Tibial nerve (tissue), 4 donors: ENCODE measurements around the gene KCNAB3. TPM values are rescaled to one million over a fixed set of nuclear protein-coding genes. Genes with fewer than 3 reads are reported as not detected.

Source experiments
- DNase-seq, 2 donors: peaks; one replicate each; pipeline ENCODE4 v3.0.0-alpha.2; 2019; ENCODE audit warnings: low spot score in 2 of 2
- H3K27ac ChIP-seq, 4 donors: fragments of 200-600 bp; sonication (generic) in 3 of 4; one replicate each; pipeline ENCODE4 v1.5.1; 2017 to 2019; ENCODE audit warnings: mild to moderate bottlenecking in 1 of 4
- H3K27me3 ChIP-seq, 2 donors: fragments of 200-600 bp; sonication (generic) in 1 of 2; one replicate each; pipeline versions ENCODE4 v1.5.1 to v1.6.0; 2017 to 2019
- H3K36me3 ChIP-seq, 3 donors: fragments of 200-600 bp; sonication (generic); one replicate each; pipeline ENCODE4 v1.5.1; 2018 to 2019
- H3K4me1 ChIP-seq, 4 donors: fragments of 200-600 bp; sonication (generic) in 3 of 4; one replicate each; pipeline ENCODE4 v1.5.1; 2017 to 2019
- H3K4me3 ChIP-seq, 4 donors: fragments of 200-600 bp; sonication (generic) in 3 of 4; one replicate each; pipeline ENCODE4 v1.5.1; 2017 to 2019; ENCODE audit warnings: mild to moderate bottlenecking in 1 of 4, moderate library complexity in 1 of 4
- H3K9me3 ChIP-seq, 4 donors: fragments of 200-600 bp; sonication (generic) in 3 of 4; one replicate each; pipeline ENCODE4 v1.5.1; 2017 to 2019
- EP300 ChIP-seq, 2 donors: sonication (generic); formaldehyde crosslinking; IDR thresholded peaks; one replicate each; pipeline ENCODE4 v1.6.1; 2017; ENCODE audit warnings: antibody characterized with exemption in 2 of 2, mild to moderate bottlenecking in 1 of 2
- POLR2A ChIP-seq, 2 donors: fragments of 450-650 bp; IDR thresholded peaks; one replicate each; pipeline ENCODE4 v1.6.1; 2017; ENCODE audit warnings: antibody characterized with exemption in 2 of 2, mild to moderate bottlenecking in 2 of 2, moderate library complexity in 2 of 2
- WGBS, 2 donors: methylation state at CpG; one replicate each; pipeline ENCODE4 v1.1.5; 2018; 5-methylcytosine and 5-hydroxymethylcytosine counted together
- total RNA-seq, 4 donors: library from RNA; depleted of rRNA; stranded (reverse); fragments of >200 nt; gene quantifications; one replicate each; pipeline ENCODE4 v1.1.0, GENCODE V29; 2016
- TF ChIP-seq, protein P1 (sequence below), 5 experiments: fragments of 200-600 bp in 3 of 5; fragments of 450-650 bp in 2 of 5; sonication (generic) in 3 of 5; IDR thresholded peaks; one replicate each; pipeline ENCODE4 v1.5.1; 2016 to 2019; ENCODE audit warnings: antibody characterized with exemption in 5 of 5, mild to moderate bottlenecking in 3 of 5, moderate library complexity in 2 of 5

Gene KCNAB3
- total RNA-seq: 1 to 10 TPM; 1.1 to 6.0 (median 1.4) TPM

- H3K4me3 ChIP-seq: peak within 1 kb of the TSS in 1 of 4 donors; percentile 18
- no peak for DNase-seq
- H3K9me3 ChIP-seq: no peaks in the 10 kb centered on the region
- peaks cover 0 to 27% (median 0%) of the 10 kb centered on the region in 3 donors for H3K36me3 ChIP-seq
- WGBS, 2 donors: 14 to 32% methylated on average over 48 to 49 of the region's 67 CpGs
- no peak for TF ChIP-seq POLR2A (IDR thresholded peaks at IDR 0.05)
- no peak for TF ChIP-seq EP300 (IDR thresholded peaks at IDR 0.05)
- TF ChIP-seq, protein P1, sequence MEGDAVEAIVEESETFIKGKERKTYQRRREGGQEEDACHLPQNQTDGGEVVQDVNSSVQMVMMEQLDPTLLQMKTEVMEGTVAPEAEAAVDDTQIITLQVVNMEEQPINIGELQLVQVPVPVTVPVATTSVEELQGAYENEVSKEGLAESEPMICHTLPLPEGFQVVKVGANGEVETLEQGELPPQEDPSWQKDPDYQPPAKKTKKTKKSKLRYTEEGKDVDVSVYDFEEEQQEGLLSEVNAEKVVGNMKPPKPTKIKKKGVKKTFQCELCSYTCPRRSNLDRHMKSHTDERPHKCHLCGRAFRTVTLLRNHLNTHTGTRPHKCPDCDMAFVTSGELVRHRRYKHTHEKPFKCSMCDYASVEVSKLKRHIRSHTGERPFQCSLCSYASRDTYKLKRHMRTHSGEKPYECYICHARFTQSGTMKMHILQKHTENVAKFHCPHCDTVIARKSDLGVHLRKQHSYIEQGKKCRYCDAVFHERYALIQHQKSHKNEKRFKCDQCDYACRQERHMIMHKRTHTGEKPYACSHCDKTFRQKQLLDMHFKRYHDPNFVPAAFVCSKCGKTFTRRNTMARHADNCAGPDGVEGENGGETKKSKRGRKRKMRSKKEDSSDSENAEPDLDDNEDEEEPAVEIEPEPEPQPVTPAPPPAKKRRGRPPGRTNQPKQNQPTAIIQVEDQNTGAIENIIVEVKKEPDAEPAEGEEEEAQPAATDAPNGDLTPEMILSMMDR (IDR thresholded peaks at IDR 0.05): no peak
- H3K27me3 ChIP-seq: no peaks in the 10 kb centered on the region
- H3K27ac ChIP-seq: peak within 1 kb of the TSS in 1 of 4 donors; percentile 8
- peaks cover 0 to 44% (median 21%) of the 10 kb centered on the region in 4 donors for H3K4me1 ChIP-seq
Measured at GRCh38 chr17:7929158-7930023, at the start of gene KCNAB3. KCNAB3 (minus strand) TSS chr17:7929856; CDS start chr17:7929435, 421 bp downstream.

DNA sequence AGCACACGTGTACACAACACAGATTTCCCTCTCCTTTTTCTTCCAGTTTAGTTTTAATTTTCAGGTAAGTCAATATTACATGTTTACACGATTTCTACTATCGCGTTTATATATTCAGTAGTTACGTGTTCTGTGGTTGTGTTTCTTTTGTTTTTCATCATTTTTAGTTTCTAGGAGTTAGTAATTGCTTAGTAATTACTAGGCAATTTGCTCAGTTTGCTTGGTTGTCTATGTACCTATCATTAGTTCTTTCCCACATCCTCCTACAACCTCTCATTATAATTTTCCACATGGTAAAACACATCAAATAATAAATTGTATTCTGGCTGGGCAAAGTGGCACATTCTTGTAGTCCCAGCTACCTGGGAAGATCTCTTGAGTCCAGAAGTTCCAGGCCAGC is 48.1 kb upstream of the KCNAB3 start:
- no peaks in the 10 kb centered on the region for H3K4me1 ChIP-seq
- peaks cover 0 to 22% (median 2%) of the 10 kb centered on the region in 4 donors for H3K9me3 ChIP-seq
- TF ChIP-seq EP300 (IDR thresholded peaks at IDR 0.05) (no peak), POLR2A (IDR thresholded peaks at IDR 0.05) (no peak)
- TF ChIP-seq, protein P1 (IDR thresholded peaks at IDR 0.05): no peak
- H3K4me3 ChIP-seq: no peak overlapping the region
- DNase-seq: no peak
- H3K27me3 ChIP-seq: peaks cover 0 to 19% of the 10 kb centered on the region in 2 donors
- 90 to 92% methylated on average over 5 of the region's 5 CpGs for WGBS, 2 donors
- H3K36me3 ChIP-seq: no peaks in the 10 kb centered on the region
- no peak overlapping the region for H3K27ac ChIP-seq

GRCh38 chr17:7977039-7977438 is 47.4 kb upstream of the KCNAB3 start:
- no peak for DNase-seq

DNA sequence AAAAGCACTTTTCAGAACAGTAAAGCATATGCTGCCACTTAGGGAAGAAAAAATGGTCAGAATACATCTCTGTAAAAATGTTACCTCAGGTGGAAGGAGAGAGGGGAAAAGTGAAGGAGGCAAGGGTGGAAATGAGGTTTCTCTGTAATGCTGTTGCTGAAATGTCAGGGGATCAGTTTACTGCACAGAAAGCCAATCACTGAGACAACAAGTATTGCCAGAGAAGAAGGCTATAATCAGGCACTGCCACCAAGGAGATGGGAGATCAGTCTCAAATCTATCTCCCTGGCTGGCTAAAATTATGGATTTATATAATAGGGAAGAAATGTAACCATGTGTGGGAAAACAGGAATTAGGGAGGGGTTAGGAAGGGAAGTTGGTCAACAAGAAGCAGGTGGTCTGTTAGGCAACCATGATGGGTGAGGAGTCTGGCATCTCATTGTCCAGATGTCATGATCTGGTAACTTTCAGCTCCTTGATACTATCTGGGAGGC is 45.0 kb upstream of the KCNAB3 start:
- Histone ChIP-seq H3K4me1 (no peaks in the 10 kb centered on the region), H3K27ac (no peak overlapping the region), H3K36me3 (no peaks in the 10 kb centered on the region), H3K27me3 (peaks cover 0 to 12% of the 10 kb centered on the region in 2 donors), H3K4me3 (no peak overlapping the region), H3K9me3 (peaks cover 0 to 22% (median 2%) of the 10 kb centered on the region in 4 donors)
- TF ChIP-seq POLR2A (IDR thresholded peaks at IDR 0.05): no peak
- TF ChIP-seq, protein P1 (IDR thresholded peaks at IDR 0.05): no peak
- TF ChIP-seq EP300 (IDR thresholded peaks at IDR 0.05): no peak
- DNase-seq: no peak

More at GRCh38 chr17:7977039-7977438, 47.4 kb upstream of the KCNAB3 start:
- H3K27me3 ChIP-seq: peaks cover 0 to 15% of the 10 kb centered on the region in 2 donors
- no peak for TF ChIP-seq EP300 (IDR thresholded peaks at IDR 0.05)
- TF ChIP-seq, protein P1 (IDR thresholded peaks at IDR 0.05): no peak
- TF ChIP-seq POLR2A (IDR thresholded peaks at IDR 0.05): no peak
- H3K4me1 ChIP-seq: no peaks in the 10 kb centered on the region
- H3K4me3 ChIP-seq: no peak overlapping the region
- peaks cover 0 to 22% (median 2%) of the 10 kb centered on the region in 4 donors for H3K9me3 ChIP-seq
- 84 to 89% methylated on average over 4 of the region's 4 CpGs for WGBS, 2 donors
- H3K27ac ChIP-seq: no peak overlapping the region
- no peaks in the 10 kb centered on the region for H3K36me3 ChIP-seq
